Measurements from ENCODE around the gene ACY1.

The ACY1 gene

GRCh38 chr3:51978143-51978502, 5.2 kb upstream of the ACY1 start:
- no peak overlapping the region for H3K27ac ChIP-seq
- TF ChIP-seq, protein P1, sequence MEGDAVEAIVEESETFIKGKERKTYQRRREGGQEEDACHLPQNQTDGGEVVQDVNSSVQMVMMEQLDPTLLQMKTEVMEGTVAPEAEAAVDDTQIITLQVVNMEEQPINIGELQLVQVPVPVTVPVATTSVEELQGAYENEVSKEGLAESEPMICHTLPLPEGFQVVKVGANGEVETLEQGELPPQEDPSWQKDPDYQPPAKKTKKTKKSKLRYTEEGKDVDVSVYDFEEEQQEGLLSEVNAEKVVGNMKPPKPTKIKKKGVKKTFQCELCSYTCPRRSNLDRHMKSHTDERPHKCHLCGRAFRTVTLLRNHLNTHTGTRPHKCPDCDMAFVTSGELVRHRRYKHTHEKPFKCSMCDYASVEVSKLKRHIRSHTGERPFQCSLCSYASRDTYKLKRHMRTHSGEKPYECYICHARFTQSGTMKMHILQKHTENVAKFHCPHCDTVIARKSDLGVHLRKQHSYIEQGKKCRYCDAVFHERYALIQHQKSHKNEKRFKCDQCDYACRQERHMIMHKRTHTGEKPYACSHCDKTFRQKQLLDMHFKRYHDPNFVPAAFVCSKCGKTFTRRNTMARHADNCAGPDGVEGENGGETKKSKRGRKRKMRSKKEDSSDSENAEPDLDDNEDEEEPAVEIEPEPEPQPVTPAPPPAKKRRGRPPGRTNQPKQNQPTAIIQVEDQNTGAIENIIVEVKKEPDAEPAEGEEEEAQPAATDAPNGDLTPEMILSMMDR (IDR thresholded peaks at IDR 0.05) = no peak
- no peak for TF ChIP-seq ZFX (IDR thresholded peaks at IDR 0.05; ENCODE audit: borderline replicate concordance)

DNA sequence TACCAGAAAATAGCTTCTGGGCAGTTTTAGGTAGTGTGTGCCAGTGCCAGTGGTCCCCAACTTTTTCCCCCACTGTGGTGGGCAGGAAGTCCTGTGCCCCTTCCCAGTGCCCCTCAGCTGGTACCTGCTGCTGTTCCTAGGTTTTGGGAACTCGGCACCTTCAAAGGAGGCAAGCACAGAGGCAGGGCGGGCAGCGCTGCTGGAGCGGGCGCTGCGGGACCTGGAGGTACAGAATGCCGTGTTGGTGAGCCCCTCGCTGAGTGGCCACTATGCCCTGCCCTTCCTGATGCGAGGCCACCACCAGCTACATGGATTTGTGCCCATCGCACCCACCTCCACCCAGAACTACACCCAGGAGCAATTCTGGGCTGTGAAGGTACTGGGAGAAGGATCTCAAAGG, 3.1 kb upstream of the ACY1 start:
- H3K27ac ChIP-seq = no peak overlapping the region
- TF ChIP-seq, protein P1 (IDR thresholded peaks at IDR 0.05) = no peak
- no peak for TF ChIP-seq ZFX (IDR thresholded peaks at IDR 0.05; ENCODE audit: borderline replicate concordance)

GRCh38 chr3:51982352-51982837, 940 bp upstream of the ACY1 start:
- peak overlapping the region; percentile 99 for H3K27ac ChIP-seq
- TF ChIP-seq, protein P1 (IDR thresholded peaks at IDR 0.05) = peak; percentile 83
- no peak for TF ChIP-seq ZFX (IDR thresholded peaks at IDR 0.05; ENCODE audit: borderline replicate concordance)

DNA sequence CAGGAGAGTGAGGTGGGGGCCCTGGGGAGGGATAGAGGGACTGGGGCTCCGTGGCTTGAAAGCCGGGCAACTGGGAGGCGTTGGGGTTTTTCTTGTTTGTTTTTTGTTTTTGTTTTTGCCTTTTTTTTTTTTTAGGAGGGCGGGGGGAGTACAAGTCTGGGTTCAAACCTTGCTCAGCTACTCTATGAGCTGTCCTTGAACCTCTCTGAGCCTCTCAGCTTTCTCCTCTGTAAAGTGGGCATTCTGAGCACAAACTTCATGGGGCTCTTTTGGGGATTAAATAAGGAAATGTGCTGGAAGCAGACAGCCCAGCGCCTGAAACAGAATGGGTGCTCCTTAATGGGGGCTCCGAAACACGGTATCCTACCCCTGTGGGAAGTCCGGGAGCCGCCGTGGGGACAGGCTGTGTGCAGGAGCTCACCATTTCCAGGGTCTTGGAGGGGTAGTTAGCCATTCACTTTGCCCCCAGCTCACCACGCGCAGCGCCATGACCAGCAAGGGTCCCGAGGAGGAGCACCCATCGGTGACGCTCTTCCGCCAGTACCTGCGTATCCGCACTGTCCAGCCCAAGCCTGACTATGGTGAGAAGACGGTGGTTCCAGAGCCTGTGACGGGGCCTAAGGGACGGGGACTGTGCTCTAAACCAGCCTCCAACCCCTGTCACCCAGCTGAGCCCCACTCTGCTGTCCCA, 388 bp downstream of the ACY1 start:
- TF ChIP-seq, protein P1 (IDR thresholded peaks at IDR 0.05) = no peak
- TF ChIP-seq ZFX (IDR thresholded peaks at IDR 0.05; ENCODE audit: borderline replicate concordance) = no peak
- H3K27ac ChIP-seq = peak overlapping the region; percentile 99

DNA sequence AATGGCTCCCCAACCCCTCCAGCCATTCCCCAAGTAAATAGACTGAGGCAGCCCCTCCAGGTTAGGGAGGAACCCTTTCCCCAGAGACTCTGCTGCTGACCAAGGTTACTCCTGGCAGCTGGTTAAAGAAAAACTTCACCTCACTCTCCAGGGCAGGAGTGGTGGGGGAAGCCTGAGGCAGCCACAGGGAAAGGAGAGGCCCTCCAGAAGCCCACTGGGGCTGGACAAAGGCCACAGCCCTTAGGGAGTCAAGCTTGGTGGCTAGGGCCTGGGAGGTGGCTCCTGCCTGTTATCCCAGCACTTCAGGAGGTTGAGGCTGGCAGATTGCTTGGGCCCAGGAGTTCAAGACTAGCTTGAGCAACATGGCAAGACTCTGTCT, 923 bp downstream of the ACY1 start:
- TF ChIP-seq, protein P1 (IDR thresholded peaks at IDR 0.05) = no peak
- no peak for TF ChIP-seq ZFX (IDR thresholded peaks at IDR 0.05; ENCODE audit: borderline replicate concordance)
- H3K27ac ChIP-seq = peak overlapping the region; percentile 99

DNA sequence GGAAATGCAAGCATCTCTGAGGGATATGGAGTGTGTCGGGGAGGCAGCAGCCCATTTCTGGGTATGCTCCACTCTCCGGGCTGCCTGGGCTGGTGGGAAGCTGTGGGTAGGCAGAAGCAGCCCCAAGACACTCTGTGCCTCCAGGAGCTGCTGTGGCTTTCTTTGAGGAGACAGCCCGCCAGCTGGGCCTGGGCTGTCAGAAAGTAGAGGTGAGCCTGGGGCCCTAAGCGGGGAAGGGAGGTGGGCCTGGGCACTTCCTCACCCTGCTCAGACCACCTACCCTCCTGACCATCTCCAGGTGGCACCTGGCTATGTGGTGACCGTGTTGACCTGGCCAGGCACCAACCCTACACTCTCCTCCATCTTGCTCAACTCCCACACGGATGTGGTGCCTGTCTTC, 1.7 kb downstream of the ACY1 start:
- H3K27ac ChIP-seq = peak overlapping the region; percentile 99
- TF ChIP-seq ZFX (IDR thresholded peaks at IDR 0.05; ENCODE audit: borderline replicate concordance) = no peak
- TF ChIP-seq, protein P1 (IDR thresholded peaks at IDR 0.05) = no peak

All from 22Rv1 (cell line).